HG02571 (cell line): ENCODE measurements around the gene USP40.

Source experiments
- ATAC-seq: cut with Tn5 transposase; IDR thresholded peaks from one replicate; pipeline ENCODE4 v1.9.1; 2021; ENCODE audit warnings: mild to moderate bottlenecking, moderate library complexity; ENCODE audit not compliant: unreplicated experiment

Gene USP40

GRCh38 chr2:233446606-233447305 is 119.8 kb downstream of the USP40 start:
- ATAC-seq = no peak

- no peak for ATAC-seq
These were observed 120.5 kb downstream of the USP40 start for GRCh38 chr2:233446121-233446520.

GRCh38 chr2:233445152-233445830 is 121.3 kb downstream of the USP40 start:
- no peak for ATAC-seq

- ATAC-seq = no peak
These were observed 122.1 kb downstream of the USP40 start for GRCh38 chr2:233444501-233444900.

- ATAC-seq = peak; percentile 48
These were observed 122.9 kb downstream of the USP40 start for GRCh38 chr2:233443511-233444183.

- no peak for ATAC-seq
These were observed 124.6 kb downstream of the USP40 start for GRCh38 chr2:233442028-233442310.

- no peak for ATAC-seq
These were observed 125.2 kb downstream of the USP40 start for GRCh38 chr2:233441161-233442027.

GRCh38 chr2:233440714-233441113 is 125.9 kb downstream of the USP40 start:
- no peak for ATAC-seq

GRCh38 chr2:233440314-233440713 is 126.3 kb downstream of the USP40 start:
- ATAC-seq = no peak

- no peak for ATAC-seq
These were observed 127.4 kb downstream of the USP40 start for GRCh38 chr2:233439191-233439590.

- ATAC-seq = no peak
These were observed 127.9 kb downstream of the USP40 start for GRCh38 chr2:233438573-233439147.

- ATAC-seq = no peak
These were observed 129.1 kb downstream of the USP40 start for GRCh38 chr2:233437439-233437955.

GRCh38 chr2:233436691-233437438 is 129.7 kb downstream of the USP40 start:
- no peak for ATAC-seq

GRCh38 chr2:233436191-233436581 is 130.4 kb downstream of the USP40 start:
- no peak for ATAC-seq

- no peak for ATAC-seq
These were observed 131.0 kb downstream of the USP40 start for GRCh38 chr2:233435436-233436190.

GRCh38 chr2:233434666-233435330 is 131.8 kb downstream of the USP40 start:
- ATAC-seq = no peak

GRCh38 chr2:233433794-233434193 is 132.8 kb downstream of the USP40 start:
- no peak for ATAC-seq

- no peak for ATAC-seq
These were observed 133.6 kb downstream of the USP40 start for GRCh38 chr2:233433029-233433428.

- ATAC-seq = no peak
These were observed 135.9 kb downstream of the USP40 start for GRCh38 chr2:233430651-233431050.
